Measurements from ENCODE around the gene MAPK11.

GRCh38 chr22:50310031-50310722 is 40.0 kb upstream of the MAPK11 start:
- TF ChIP-seq, protein P1, sequence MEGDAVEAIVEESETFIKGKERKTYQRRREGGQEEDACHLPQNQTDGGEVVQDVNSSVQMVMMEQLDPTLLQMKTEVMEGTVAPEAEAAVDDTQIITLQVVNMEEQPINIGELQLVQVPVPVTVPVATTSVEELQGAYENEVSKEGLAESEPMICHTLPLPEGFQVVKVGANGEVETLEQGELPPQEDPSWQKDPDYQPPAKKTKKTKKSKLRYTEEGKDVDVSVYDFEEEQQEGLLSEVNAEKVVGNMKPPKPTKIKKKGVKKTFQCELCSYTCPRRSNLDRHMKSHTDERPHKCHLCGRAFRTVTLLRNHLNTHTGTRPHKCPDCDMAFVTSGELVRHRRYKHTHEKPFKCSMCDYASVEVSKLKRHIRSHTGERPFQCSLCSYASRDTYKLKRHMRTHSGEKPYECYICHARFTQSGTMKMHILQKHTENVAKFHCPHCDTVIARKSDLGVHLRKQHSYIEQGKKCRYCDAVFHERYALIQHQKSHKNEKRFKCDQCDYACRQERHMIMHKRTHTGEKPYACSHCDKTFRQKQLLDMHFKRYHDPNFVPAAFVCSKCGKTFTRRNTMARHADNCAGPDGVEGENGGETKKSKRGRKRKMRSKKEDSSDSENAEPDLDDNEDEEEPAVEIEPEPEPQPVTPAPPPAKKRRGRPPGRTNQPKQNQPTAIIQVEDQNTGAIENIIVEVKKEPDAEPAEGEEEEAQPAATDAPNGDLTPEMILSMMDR (IDR thresholded peaks at IDR 0.05): no peak
- TF ChIP-seq POLR2A (IDR thresholded peaks at IDR 0.05): no peak
- TF ChIP-seq POLR2AphosphoS5 (IDR thresholded peaks at IDR 0.05): no peak

All from prostate gland (tissue), 2 donors.